Lower lobe of right lung (tissue), 2 donors: ENCODE results near the gene KLK14. TPM values are rescaled to one million over a fixed set of nuclear protein-coding genes. Genes with fewer than 3 reads are reported as not detected.

Experiments
- ATAC-seq, 2 donors: fragments of 200-7000 bp; cut with Tn5 transposase; one replicate each; pipeline ENCODE4 v1.9.1; 2020 to 2022; ENCODE audit warnings: mild to moderate bottlenecking in 2 of 2, moderate library complexity in 2 of 2
- DNase-seq: peaks from one replicate; pipeline ENCODE4 v3.0.0-alpha.2; 2020
- H3K27ac ChIP-seq: fragments of 200-600 bp; one replicate; pipeline ENCODE4 v1.8.0; 2022
- H3K27me3 ChIP-seq: fragments of 200-600 bp; one replicate; pipeline ENCODE4 v1.8.0; 2022; ENCODE audit warnings: low read depth
- H3K36me3 ChIP-seq: fragments of 200-600 bp; one replicate; pipeline ENCODE4 v1.8.0; 2022; ENCODE audit warnings: mild to moderate bottlenecking
- H3K4me1 ChIP-seq: fragments of 200-600 bp; one replicate; pipeline ENCODE4 v1.8.0; 2022
- H3K4me3 ChIP-seq: fragments of 200-600 bp; one replicate; pipeline ENCODE4 v1.8.0; 2022; ENCODE audit warnings: mild to moderate bottlenecking
- H3K9me3 ChIP-seq: fragments of 200-600 bp; one replicate; pipeline ENCODE4 v1.8.0; 2022
- intact Hi-C: fragments of 100-400 bp; cut with DNase I; formaldehyde crosslinking; loops from one replicate; pipeline ENCODE4 v1.11.0; 2022
- total RNA-seq: library from RNA; stranded (reverse); fragmentation: NEBNext Ultra II Directional; extraction: Animal tissue kit (Norgen Biotek cat#: 25700); gene quantifications from one replicate; pipeline ENCODE4 v1.2.1, GENCODE V29; 2021
- TF ChIP-seq, protein P1 (sequence below): fragments of 200-600 bp; IDR thresholded peaks from one replicate; pipeline ENCODE4 v1.8.0; 2022; ENCODE audit warnings: antibody characterized with exemption, mild to moderate bottlenecking
- donor health status: DM: no; HTN: yes; CAD: no; lungs with severe emphysema.

Gene KLK14
- total RNA-seq, 1 donor from 2014 or later, result 0.89 TPM

DNA sequence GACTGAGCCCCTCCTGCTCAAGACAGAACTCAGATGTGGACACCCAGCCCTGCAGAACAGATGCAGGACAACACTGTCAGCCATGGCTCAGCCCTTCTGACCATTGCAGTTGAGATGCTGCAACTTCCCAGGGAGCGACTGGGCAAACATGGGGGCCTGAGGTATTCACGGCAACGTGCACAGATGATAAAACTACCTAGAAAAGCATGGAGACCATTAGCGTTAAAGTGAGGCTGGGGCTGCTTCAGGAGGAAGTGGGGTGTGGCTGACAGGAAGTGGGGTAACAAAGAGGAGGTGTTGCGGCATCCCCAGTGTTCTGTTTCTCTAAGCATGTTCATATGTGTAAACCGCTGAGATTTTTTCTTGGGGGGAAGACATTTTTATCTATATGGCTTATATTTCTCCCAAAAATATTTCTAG is 40.7 kb upstream of the KLK14 start:
- peak overlapping the region; percentile 80 for H3K27ac ChIP-seq
- H3K27me3 ChIP-seq, result no peaks in the 10 kb centered on the region
- intact Hi-C loops, result no loop called here
- H3K9me3 ChIP-seq, result no peaks in the 10 kb centered on the region
- H3K36me3 ChIP-seq, result no peaks in the 10 kb centered on the region
- peak overlapping the region; percentile 27 for H3K4me3 ChIP-seq
- DNase-seq, result peak; percentile 76
- peaks cover 27% of the 10 kb centered on the region for H3K4me1 ChIP-seq
- peak; percentile 66 to 69 for ATAC-seq
- TF ChIP-seq, protein P1, sequence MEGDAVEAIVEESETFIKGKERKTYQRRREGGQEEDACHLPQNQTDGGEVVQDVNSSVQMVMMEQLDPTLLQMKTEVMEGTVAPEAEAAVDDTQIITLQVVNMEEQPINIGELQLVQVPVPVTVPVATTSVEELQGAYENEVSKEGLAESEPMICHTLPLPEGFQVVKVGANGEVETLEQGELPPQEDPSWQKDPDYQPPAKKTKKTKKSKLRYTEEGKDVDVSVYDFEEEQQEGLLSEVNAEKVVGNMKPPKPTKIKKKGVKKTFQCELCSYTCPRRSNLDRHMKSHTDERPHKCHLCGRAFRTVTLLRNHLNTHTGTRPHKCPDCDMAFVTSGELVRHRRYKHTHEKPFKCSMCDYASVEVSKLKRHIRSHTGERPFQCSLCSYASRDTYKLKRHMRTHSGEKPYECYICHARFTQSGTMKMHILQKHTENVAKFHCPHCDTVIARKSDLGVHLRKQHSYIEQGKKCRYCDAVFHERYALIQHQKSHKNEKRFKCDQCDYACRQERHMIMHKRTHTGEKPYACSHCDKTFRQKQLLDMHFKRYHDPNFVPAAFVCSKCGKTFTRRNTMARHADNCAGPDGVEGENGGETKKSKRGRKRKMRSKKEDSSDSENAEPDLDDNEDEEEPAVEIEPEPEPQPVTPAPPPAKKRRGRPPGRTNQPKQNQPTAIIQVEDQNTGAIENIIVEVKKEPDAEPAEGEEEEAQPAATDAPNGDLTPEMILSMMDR, result no peak

DNA sequence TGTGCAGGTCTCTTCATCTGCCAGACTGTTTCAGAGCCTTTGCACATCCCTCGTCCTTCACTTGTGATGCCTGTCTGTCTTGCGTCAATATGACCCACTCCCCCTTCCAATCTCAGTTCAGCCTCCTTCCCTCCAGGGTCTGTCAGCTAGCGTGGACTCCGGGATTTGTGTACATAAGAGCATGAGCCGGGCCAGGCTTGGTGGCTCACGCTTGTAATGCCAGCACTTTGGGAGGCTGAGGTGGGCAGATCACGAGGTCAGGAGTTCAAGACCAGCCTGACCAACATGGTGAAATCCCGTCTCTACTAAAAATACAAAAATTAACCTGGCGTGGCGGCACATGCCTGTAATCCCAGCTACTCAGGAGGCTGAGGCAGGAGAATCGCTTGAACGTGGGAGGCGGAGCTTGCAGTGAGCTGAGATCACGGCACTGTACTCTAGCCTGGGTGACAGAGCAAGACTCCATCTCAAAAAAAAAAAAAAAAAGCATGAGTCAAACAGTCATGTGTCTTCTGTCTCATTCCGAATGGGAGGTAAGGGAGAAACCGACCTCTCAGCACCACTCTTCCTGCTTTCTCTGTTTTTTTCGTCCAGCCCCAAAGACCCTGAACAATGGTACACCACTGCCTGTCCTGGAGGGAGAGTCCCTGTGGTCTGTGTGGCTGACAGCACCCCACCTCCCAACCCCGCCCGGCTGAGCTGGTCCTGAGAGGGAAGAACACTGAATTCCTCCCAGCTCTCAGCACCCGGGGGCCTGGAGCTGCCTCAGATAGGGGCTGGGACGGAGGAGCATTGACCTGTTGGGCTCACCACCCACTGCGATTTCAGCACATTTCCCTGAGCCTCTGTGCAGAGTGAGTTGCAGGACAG is 39.7 kb upstream of the KLK14 start:
- Histone ChIP-seq H3K27ac (peak overlapping the region; percentile 80), H3K36me3 (no peaks in the 10 kb centered on the region), H3K4me3 (peak overlapping the region; percentile 27), H3K9me3 (no peaks in the 10 kb centered on the region), H3K4me1 (peaks cover 19% of the 10 kb centered on the region), H3K27me3 (no peaks in the 10 kb centered on the region)
- TF ChIP-seq, protein P1, result no peak
- intact Hi-C loops, result no loop called here
- ATAC-seq, result peak in 1 of 2 donors; percentile 41
- DNase-seq, result peak; percentile 52

DNA sequence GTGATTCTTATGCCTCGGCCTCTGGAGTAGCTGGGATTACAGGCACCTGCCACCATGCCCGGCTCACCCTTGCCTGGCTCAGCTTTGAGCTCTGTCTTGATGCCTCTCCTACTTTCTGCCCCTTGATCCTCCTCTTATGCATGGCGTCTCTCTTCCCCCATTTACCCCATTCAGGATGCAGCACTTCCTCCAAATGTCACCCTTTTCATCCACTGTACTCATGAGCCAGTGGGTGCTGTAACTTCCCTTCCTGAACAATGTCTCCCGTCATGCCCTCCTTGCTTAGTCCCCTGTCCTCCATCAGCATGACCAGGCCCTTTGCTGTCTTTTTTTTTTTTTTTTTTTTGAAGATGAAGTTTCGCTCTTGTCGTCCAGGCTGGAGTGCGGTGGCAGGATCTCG is 38.6 kb upstream of the KLK14 start:
- H3K36me3 ChIP-seq, result no peaks in the 10 kb centered on the region
- H3K9me3 ChIP-seq, result no peaks in the 10 kb centered on the region
- H3K27ac ChIP-seq, result peak overlapping the region; percentile 58
- intact Hi-C loops, result no loop called here
- H3K4me3 ChIP-seq, result no peak overlapping the region
- TF ChIP-seq, protein P1, result no peak
- DNase-seq, result no peak
- no peak for ATAC-seq
- peaks cover 14% of the 10 kb centered on the region for H3K4me1 ChIP-seq
- H3K27me3 ChIP-seq, result no peaks in the 10 kb centered on the region

DNA sequence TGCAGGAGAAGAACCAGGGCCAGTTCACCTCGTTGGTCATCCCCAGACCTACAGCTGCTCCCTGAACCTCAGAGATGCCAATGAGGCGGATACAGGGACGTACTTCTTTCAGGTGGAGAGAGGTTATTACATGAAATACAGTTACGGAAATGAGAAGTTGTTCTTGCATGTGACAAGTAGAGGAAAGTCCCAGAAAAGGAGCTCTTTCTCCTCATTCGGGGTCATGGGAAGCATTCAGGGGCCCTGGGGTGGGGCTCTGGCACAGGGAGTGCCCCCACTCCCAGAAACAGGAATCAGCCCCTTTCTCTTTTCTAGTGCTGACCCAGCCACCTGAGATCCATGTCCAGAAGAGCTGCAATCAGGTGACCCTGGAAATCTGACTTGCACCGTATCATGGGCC is 37.5 kb upstream of the KLK14 start:
- no peak overlapping the region for H3K4me3 ChIP-seq
- H3K4me1 ChIP-seq, result peaks cover 14% of the 10 kb centered on the region
- H3K27me3 ChIP-seq, result no peaks in the 10 kb centered on the region
- intact Hi-C loops, result no loop called here
- DNase-seq, result no peak
- H3K36me3 ChIP-seq, result no peaks in the 10 kb centered on the region
- H3K27ac ChIP-seq, result no peak overlapping the region
- ATAC-seq, result no peak
- TF ChIP-seq, protein P1, result no peak
- no peaks in the 10 kb centered on the region for H3K9me3 ChIP-seq

DNA sequence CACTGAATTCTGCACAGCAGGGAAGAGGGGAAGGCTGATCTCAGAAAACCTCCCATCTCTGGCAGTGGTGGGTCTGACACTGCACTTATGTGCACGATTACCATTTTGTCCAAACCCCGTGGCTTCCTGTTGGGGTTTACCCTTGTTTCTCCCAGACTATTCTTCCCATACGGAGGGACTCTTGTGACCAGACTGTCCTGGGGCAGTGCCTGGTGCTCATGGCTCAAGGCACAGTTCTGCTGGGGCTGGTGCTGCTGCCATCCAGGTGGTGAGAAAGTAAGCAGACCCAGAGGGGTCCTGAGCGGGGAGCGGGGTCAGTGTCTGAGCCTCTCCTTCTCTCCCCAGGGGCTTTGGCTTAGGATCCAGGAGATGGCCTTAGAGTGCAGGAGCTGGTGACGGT is 36.9 kb upstream of the KLK14 start:
- no peaks in the 10 kb centered on the region for H3K27me3 ChIP-seq
- no peaks in the 10 kb centered on the region for H3K36me3 ChIP-seq
- H3K9me3 ChIP-seq, result no peaks in the 10 kb centered on the region
- TF ChIP-seq, protein P1, result no peak
- no peak for ATAC-seq
- DNase-seq, result no peak
- peaks cover 14% of the 10 kb centered on the region for H3K4me1 ChIP-seq
- intact Hi-C loops, result no loop called here
- no peak overlapping the region for H3K4me3 ChIP-seq
- no peak overlapping the region for H3K27ac ChIP-seq
